ENCODE measurements around the gene CENPT. TPM values are rescaled to one million over a fixed set of nuclear protein-coding genes. Genes with fewer than 3 reads are reported as not detected.
A peak's percentile ranks its signal among the peaks of the same experiment; 100 is the strongest.

The CENPT gene
- total and polyA plus RNA-seq, 2 of the 13 experiments (the other 11 are each of a cell fraction or from before 2014, with no cell fraction given) = 40.9 to 43.3 TPM

DNA sequence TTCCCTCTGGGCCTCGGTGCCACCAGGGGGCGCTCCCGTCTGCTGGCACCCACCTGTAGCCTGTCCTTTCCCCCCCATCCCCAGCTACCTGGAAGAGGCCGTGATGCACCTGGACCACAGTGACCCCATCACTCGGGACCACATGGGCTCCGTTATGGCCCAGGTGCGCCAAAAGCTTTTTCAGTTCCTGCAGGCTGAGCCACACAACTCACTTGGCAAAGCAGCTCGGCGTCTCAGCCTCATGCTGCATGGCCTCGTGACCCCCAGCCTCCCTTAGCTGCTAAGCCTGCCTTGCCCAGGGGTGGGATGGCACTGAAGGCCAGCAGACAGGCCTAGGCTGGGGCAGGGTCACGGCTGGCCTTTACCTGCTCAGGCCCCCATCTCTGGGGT lies 36.4 kb upstream of the CENPT start (continued):
- no peak for TF ChIP-seq SOX6 (IDR thresholded peaks at IDR 0.05)
- no peak for TF ChIP-seq SOX6 (CRISPR knock-in tag; IDR thresholded peaks at IDR 0.05)
- TF ChIP-seq MEIS2 (CRISPR knock-in tag; IDR thresholded peaks at IDR 0.05) = no peak
- TF ChIP-seq SRF (IDR thresholded peaks at IDR 0.05; ENCODE audit: low read depth, low read length) = no peak
- TF ChIP-seq SRY (CRISPR knock-in tag; IDR thresholded peaks at IDR 0.05) = no peak
- TF ChIP-seq MAFG (CRISPR knock-in tag; IDR thresholded peaks at IDR 0.05) = no peak
- peak; percentile 86 for TF ChIP-seq XRCC5 (optimal IDR thresholded peaks at IDR 0.05; ENCODE audit: low read length)
- no peak for TF ChIP-seq ZMAT3 (CRISPR knock-in tag; conservative IDR thresholded peaks at IDR 0.05)
- TF ChIP-seq THAP11 (CRISPR knock-in tag; IDR thresholded peaks at IDR 0.05) = peak; percentile 54
- TF ChIP-seq PPARG (CRISPR knock-in tag; conservative IDR thresholded peaks at IDR 0.05) = 0 out of 2 replicates have a peak, but pooled peaks have one; percentile 32
- TF ChIP-seq, protein P1, sequence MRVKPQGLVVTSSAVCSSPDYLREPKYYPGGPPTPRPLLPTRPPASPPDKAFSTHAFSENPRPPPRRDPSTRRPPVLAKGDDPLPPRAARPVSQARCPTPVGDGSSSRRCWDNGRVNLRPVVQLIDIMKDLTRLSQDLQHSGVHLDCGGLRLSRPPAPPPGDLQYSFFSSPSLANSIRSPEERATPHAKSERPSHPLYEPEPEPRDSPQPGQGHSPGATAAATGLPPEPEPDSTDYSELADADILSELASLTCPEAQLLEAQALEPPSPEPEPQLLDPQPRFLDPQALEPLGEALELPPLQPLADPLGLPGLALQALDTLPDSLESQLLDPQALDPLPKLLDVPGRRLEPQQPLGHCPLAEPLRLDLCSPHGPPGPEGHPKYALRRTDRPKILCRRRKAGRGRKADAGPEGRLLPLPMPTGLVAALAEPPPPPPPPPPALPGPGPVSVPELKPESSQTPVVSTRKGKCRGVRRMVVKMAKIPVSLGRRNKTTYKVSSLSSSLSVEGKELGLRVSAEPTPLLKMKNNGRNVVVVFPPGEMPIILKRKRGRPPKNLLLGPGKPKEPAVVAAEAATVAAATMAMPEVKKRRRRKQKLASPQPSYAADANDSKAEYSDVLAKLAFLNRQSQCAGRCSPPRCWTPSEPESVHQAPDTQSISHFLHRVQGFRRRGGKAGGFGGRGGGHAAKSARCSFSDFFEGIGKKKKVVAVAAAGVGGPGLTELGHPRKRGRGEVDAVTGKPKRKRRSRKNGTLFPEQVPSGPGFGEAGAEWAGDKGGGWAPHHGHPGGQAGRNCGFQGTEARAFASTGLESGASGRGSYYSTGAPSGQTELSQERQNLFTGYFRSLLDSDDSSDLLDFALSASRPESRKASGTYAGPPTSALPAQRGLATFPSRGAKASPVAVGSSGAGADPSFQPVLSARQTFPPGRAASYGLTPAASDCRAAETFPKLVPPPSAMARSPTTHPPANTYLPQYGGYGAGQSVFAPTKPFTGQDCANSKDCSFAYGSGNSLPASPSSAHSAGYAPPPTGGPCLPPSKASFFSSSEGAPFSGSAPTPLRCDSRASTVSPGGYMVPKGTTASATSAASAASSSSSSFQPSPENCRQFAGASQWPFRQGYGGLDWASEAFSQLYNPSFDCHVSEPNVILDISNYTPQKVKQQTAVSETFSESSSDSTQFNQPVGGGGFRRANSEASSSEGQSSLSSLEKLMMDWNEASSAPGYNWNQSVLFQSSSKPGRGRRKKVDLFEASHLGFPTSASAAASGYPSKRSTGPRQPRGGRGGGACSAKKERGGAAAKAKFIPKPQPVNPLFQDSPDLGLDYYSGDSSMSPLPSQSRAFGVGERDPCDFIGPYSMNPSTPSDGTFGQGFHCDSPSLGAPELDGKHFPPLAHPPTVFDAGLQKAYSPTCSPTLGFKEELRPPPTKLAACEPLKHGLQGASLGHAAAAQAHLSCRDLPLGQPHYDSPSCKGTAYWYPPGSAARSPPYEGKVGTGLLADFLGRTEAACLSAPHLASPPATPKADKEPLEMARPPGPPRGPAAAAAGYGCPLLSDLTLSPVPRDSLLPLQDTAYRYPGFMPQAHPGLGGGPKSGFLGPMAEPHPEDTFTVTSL (CRISPR knock-in tag; IDR thresholded peaks at IDR 0.05; ENCODE audit: borderline replicate concordance) = no peak
- TF ChIP-seq ZBTB38 (CRISPR knock-in tag; IDR thresholded peaks at IDR 0.05) = peak; percentile 24; the same call in 1 of the 2 replicates
- no peak for TF ChIP-seq HIVEP1 (CRISPR knock-in tag; IDR thresholded peaks at IDR 0.05)
- peak; percentile 8; the same call in 1 of the 2 replicates for TF ChIP-seq SAP130 (CRISPR knock-in tag; IDR thresholded peaks at IDR 0.05; ENCODE audit: low read depth)
- TF ChIP-seq PHF5A (CRISPR knock-in tag; IDR thresholded peaks at IDR 0.05; ENCODE audit: low read depth, unreplicated experiment) = no peak
- TF ChIP-seq RCOR2 (CRISPR knock-in tag; IDR thresholded peaks at IDR 0.05) = no peak
- TF ChIP-seq, protein P2, sequence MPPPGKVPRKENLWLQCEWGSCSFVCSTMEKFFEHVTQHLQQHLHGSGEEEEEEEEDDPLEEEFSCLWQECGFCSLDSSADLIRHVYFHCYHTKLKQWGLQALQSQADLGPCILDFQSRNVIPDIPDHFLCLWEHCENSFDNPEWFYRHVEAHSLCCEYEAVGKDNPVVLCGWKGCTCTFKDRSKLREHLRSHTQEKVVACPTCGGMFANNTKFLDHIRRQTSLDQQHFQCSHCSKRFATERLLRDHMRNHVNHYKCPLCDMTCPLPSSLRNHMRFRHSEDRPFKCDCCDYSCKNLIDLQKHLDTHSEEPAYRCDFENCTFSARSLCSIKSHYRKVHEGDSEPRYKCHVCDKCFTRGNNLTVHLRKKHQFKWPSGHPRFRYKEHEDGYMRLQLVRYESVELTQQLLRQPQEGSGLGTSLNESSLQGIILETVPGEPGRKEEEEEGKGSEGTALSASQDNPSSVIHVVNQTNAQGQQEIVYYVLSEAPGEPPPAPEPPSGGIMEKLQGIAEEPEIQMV (CRISPR knock-in tag; IDR thresholded peaks at IDR 0.05; ENCODE audit: low read depth) = no peak
- TF ChIP-seq ERF (CRISPR knock-in tag; IDR thresholded peaks at IDR 0.05) = peak; percentile 55; the same call in 1 of the 2 replicates
- peak; percentile 88 for TF ChIP-seq ZEB1 (IDR thresholded peaks at IDR 0.05; ENCODE audit: insufficient replicate concordance, low read depth)
- no peak for TF ChIP-seq ZNF343 (CRISPR knock-in tag; IDR thresholded peaks at IDR 0.05)
- TF ChIP-seq, protein P3, sequence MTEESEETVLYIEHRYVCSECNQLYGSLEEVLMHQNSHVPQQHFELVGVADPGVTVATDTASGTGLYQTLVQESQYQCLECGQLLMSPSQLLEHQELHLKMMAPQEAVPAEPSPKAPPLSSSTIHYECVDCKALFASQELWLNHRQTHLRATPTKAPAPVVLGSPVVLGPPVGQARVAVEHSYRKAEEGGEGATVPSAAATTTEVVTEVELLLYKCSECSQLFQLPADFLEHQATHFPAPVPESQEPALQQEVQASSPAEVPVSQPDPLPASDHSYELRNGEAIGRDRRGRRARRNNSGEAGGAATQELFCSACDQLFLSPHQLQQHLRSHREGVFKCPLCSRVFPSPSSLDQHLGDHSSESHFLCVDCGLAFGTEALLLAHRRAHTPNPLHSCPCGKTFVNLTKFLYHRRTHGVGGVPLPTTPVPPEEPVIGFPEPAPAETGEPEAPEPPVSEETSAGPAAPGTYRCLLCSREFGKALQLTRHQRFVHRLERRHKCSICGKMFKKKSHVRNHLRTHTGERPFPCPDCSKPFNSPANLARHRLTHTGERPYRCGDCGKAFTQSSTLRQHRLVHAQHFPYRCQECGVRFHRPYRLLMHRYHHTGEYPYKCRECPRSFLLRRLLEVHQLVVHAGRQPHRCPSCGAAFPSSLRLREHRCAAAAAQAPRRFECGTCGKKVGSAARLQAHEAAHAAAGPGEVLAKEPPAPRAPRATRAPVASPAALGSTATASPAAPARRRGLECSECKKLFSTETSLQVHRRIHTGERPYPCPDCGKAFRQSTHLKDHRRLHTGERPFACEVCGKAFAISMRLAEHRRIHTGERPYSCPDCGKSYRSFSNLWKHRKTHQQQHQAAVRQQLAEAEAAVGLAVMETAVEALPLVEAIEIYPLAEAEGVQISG (CRISPR knock-in tag; IDR thresholded peaks at IDR 0.05) = 0 out of 2 replicates have a peak, but pooled peaks have one; percentile 37
- TF ChIP-seq ZSCAN29 (CRISPR knock-in tag; conservative IDR thresholded peaks at IDR 0.05) = no peak
- TF ChIP-seq TSC22D2 (CRISPR knock-in tag; IDR thresholded peaks at IDR 0.05; ENCODE audit: borderline replicate concordance) = no peak; the same call in 1 of the 2 replicates
- peak; percentile 43; the same call in 1 of the 2 replicates for TF ChIP-seq TARDBP (CRISPR knock-in tag; IDR thresholded peaks at IDR 0.05)
